ENCODE results near the gene BTRC. TPM values are rescaled to one million over a fixed set of nuclear protein-coding genes. Genes with fewer than 3 reads are reported as not detected.

Gene BTRC
- total and polyA plus RNA-seq, 10 of the 15 experiments (the other 5 are each of a cell fraction or from before 2014, with no cell fraction given), result 2.2 to 18.6 (median 8.6) TPM

DNA sequence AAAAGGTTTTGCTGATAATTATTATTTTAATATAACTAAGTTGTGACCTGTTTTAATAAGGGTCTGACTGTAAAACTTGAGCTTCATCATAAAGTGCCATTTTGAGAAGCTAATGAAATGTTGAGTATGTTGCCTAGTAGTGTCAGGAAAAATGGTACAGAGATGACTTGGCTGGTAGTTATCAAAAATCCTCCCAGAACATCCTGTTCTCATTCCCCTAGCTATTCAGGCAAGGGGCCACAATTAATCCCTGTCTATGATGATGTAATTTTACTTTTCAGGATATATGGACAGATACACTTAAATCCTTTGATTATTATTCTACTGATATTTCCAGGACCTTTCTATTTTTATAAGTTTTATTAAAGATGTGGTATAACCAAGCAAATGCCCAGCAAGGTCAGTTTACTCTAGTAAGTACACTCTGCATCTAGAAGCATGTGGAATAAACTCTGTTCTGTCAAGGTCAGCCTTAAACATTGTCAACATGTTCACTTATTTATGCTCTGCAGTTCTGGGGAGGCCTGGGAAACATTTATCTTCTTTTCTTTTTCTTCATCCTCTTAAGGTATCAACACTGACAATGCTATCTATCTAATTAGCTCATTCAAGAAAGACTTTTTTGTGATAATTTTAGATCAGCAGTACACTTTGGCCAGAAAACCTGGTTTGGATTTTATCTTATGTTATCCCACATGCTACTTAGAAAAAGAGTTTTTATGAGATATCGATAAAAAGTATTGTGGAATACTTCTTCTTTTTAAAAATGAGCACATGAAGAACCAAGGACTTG is 32.1 kb downstream of the BTRC start (continued):
- TF ChIP-seq, protein P1, sequence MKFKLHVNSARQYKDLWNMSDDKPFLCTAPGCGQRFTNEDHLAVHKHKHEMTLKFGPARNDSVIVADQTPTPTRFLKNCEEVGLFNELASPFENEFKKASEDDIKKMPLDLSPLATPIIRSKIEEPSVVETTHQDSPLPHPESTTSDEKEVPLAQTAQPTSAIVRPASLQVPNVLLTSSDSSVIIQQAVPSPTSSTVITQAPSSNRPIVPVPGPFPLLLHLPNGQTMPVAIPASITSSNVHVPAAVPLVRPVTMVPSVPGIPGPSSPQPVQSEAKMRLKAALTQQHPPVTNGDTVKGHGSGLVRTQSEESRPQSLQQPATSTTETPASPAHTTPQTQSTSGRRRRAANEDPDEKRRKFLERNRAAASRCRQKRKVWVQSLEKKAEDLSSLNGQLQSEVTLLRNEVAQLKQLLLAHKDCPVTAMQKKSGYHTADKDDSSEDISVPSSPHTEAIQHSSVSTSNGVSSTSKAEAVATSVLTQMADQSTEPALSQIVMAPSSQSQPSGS (IDR thresholded peaks at IDR 0.05; ENCODE audit: low read length), result no peak

DNA sequence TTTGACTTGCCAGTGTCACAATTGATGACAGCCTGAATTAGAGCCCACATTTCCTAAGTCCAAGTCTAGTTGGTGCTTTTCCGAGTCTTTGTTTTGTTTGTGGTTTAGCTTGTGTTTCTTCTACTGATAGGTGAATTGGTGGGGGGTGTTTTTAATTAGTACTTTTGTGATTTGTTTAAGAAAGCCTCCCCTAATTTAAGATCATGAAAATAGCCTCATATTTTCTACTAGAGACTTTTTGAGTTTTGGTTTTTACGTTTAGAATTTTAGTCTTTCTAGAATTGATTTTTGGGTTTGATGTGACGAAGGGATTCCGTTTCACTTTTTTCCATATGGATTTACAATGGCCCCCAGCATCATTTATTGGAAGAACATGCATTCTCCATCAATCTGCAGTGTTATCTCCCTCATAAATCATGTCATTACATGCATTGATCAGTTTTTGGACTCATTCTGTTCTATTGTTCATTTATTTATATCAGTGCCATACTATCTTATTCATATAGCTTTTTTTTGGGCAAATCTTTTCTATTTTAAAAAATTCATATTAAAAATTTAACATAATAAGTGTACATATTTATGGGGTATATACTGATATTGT is 32.8 kb downstream of the BTRC start:
- ATAC-seq (no peak), FAIRE-seq (no peak), DNase-seq (ENCODE audit: low read depth, low spot score) (no peak)
- H3K36me3 ChIP-seq (ENCODE audit: control insufficient read depth in 2 of 2, insufficient read depth in 2 of 2, low read length in 1 of 2), result no peaks in the 10 kb centered on the region
- BruUV-seq (replicated peaks), result no TSS peak
- H3K27me3 ChIP-seq (replicated peaks in 1 of 2; ENCODE audit: control insufficient read depth in 2 of 2, insufficient read depth in 2 of 2, low read length in 1 of 2), result no peaks in the 10 kb centered on the region
- ChIA-PET CTCF (interaction anchor here (1.3 to 2.0 kb wide), 2 partner anchors 57 to 81 kb away, joined by 3 to 4 read pairs; no protein-coding TSS in a partner anchor), POLR2A (interaction anchor here (0.6 kb wide), 1 partner anchor 10 kb away, joined by 3 read pairs; no protein-coding TSS in a partner anchor), RAD21 (ENCODE audit: unreplicated experiment) (no interaction called here), SMC1A (ENCODE audit: uncharacterized antibody, unreplicated experiment) (interaction anchor here (0.6 to 1.4 kb wide), 3 partner anchors 12 to 19 kb away, joined by 3 to 4 read pairs (median 3); no protein-coding TSS in a partner anchor)
- no peaks in the 10 kb centered on the region for H3K79me2 ChIP-seq (ENCODE audit: control insufficient read depth, insufficient read depth, low read length)
- H3K27ac ChIP-seq (ENCODE audit: control insufficient read depth, insufficient read depth), result no peak overlapping the region
- H2AFZ ChIP-seq (ENCODE audit: control insufficient read depth, low read depth, low read length), result no peak overlapping the region
- TF ChIP-seq, protein P2, sequence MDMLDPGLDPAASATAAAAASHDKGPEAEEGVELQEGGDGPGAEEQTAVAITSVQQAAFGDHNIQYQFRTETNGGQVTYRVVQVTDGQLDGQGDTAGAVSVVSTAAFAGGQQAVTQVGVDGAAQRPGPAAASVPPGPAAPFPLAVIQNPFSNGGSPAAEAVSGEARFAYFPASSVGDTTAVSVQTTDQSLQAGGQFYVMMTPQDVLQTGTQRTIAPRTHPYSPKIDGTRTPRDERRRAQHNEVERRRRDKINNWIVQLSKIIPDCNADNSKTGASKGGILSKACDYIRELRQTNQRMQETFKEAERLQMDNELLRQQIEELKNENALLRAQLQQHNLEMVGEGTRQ (IDR thresholded peaks at IDR 0.05; ENCODE audit: borderline replicate concordance, low read depth, low read length), result no peak
- no peak for TF ChIP-seq CREB1 (IDR thresholded peaks at IDR 0.05; ENCODE audit: low read depth)
- TF ChIP-seq, protein P3, sequence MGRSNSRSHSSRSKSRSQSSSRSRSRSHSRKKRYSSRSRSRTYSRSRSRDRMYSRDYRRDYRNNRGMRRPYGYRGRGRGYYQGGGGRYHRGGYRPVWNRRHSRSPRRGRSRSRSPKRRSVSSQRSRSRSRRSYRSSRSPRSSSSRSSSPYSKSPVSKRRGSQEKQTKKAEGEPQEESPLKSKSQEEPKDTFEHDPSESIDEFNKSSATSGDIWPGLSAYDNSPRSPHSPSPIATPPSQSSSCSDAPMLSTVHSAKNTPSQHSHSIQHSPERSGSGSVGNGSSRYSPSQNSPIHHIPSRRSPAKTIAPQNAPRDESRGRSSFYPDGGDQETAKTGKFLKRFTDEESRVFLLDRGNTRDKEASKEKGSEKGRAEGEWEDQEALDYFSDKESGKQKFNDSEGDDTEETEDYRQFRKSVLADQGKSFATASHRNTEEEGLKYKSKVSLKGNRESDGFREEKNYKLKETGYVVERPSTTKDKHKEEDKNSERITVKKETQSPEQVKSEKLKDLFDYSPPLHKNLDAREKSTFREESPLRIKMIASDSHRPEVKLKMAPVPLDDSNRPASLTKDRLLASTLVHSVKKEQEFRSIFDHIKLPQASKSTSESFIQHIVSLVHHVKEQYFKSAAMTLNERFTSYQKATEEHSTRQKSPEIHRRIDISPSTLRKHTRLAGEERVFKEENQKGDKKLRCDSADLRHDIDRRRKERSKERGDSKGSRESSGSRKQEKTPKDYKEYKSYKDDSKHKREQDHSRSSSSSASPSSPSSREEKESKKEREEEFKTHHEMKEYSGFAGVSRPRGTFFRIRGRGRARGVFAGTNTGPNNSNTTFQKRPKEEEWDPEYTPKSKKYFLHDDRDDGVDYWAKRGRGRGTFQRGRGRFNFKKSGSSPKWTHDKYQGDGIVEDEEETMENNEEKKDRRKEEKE (IDR thresholded peaks at IDR 0.05), result no peak
- no peak for TF ChIP-seq ZSCAN29 (IDR thresholded peaks at IDR 0.05)
- TF ChIP-seq PAX5 (IDR thresholded peaks at IDR 0.05; ENCODE audit: borderline replicate concordance, low read depth, low read length), result no peak
- no peak for TF ChIP-seq RAD21 (IDR thresholded peaks at IDR 0.05; ENCODE audit: insufficient read depth, low read depth, low read length)
- TF ChIP-seq, protein P4, sequence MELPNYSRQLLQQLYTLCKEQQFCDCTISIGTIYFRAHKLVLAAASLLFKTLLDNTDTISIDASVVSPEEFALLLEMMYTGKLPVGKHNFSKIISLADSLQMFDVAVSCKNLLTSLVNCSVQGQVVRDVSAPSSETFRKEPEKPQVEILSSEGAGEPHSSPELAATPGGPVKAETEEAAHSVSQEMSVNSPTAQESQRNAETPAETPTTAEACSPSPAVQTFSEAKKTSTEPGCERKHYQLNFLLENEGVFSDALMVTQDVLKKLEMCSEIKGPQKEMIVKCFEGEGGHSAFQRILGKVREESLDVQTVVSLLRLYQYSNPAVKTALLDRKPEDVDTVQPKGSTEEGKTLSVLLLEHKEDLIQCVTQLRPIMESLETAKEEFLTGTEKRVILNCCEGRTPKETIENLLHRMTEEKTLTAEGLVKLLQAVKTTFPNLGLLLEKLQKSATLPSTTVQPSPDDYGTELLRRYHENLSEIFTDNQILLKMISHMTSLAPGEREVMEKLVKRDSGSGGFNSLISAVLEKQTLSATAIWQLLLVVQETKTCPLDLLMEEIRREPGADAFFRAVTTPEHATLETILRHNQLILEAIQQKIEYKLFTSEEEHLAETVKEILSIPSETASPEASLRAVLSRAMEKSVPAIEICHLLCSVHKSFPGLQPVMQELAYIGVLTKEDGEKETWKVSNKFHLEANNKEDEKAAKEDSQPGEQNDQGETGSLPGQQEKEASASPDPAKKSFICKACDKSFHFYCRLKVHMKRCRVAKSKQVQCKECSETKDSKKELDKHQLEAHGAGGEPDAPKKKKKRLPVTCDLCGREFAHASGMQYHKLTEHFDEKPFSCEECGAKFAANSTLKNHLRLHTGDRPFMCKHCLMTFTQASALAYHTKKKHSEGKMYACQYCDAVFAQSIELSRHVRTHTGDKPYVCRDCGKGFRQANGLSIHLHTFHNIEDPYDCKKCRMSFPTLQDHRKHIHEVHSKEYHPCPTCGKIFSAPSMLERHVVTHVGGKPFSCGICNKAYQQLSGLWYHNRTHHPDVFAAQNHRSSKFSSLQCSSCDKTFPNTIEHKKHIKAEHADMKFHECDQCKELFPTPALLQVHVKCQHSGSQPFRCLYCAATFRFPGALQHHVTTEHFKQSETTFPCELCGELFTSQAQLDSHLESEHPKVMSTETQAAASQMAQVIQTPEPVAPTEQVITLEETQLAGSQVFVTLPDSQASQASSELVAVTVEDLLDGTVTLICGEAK (IDR thresholded peaks at IDR 0.05; ENCODE audit: borderline replicate concordance), result no peak
- TF ChIP-seq CBFB (IDR thresholded peaks at IDR 0.05; ENCODE audit: low read depth), result no peak
- no peak for TF ChIP-seq CHD4 (IDR thresholded peaks at IDR 0.05)
- intact Hi-C loops (cut with micrococcal nuclease; ENCODE audit: unreplicated experiment), result no loop called here
- no peak overlapping the region for H3K4me3 ChIP-seq
- no peak overlapping the region for H3K9ac ChIP-seq (ENCODE audit: control insufficient read depth, insufficient read depth, low read length)
- no peaks in the 10 kb centered on the region for H3K9me3 ChIP-seq (replicated peaks; ENCODE audit: control insufficient read depth, insufficient read depth, low read length)
- H3K4me1 ChIP-seq (ENCODE audit: control insufficient read depth, insufficient read depth, low read length), result no peaks in the 10 kb centered on the region
- no peak overlapping the region for H3K4me2 ChIP-seq (ENCODE audit: control insufficient read depth, insufficient read depth)
- WGBS (ENCODE audit: insufficient coverage, insufficient replicate concordance, low lambda C conversion rate, missing lambda C conversion rate), result 84% methylated on average over 4 of the region's 4 CpGs
- in situ Hi-C loops (cut with MboI), result no loop called here
- H4K20me1 ChIP-seq (ENCODE audit: control insufficient read depth, insufficient read depth), result no peaks in the 10 kb centered on the region

All from GM12878 (cell line).